Dermis blood vessel endothelial cell (primary cell): Measurements from ENCODE around the gene CBX1. TPM values are rescaled to one million over a fixed set of nuclear protein-coding genes. Genes with fewer than 3 reads are reported as not detected.
"Not testable (repeated sequence)": the region's sequence is repeated elsewhere in the genome, so short reads cannot be mapped to it uniquely, and the experiment has no call there.

Source experiments
- DNase-seq: peaks from one replicate; pipeline ENCODE4 v3.0.0; 2010
- total RNA-seq: library from RNA; depleted of rRNA; stranded (reverse); fragments of >200 nt; gene quantifications from 2 replicates; pipeline ENCODE4 v1.2.3, GENCODE V29; 2014

CBX1 gene
- total RNA-seq, 1 donor from 2014 or later: 65.7 TPM

DNA sequence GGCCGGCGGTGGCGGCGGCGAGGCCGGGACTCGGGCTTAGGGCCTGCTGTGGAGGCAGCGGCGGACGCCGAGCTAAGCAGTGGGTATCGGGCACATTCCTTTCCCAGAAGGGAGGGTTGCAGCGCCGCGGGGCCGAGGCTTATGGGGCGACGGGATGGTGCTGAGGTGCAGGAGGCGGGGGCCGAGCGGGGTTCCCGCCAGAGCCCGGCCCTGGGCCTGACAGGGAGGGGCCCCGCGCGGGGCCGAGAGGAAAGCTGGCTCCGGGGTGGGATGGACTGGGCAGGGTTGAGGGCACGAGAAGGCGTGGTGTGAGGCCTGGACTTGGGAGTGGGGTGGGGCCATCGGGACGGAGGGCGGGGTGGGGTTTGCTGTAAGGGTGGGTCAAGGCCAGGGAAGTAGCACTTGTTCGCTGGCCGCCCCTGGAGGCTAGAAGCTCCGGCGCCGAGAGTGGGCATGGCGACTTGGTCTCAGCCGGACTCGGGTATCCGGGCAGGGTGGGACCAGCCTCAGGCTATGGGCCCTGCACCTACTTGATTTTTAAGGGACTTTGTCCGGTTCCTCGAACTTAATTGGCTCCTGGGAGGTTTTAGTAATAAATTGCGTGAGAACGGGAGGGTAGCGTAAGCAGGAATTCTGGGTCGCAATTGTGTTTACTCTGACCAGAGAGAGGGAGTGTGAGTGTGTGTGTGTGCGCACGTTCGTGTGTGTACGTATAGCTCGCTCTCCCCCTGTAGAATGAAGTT is 52.7 kb downstream of the CBX1 start:
- DNase-seq: peak; percentile 93

- peak; percentile 100 for DNase-seq
Measured at GRCh38 chr17:48047741-48048383, 53.4 kb downstream of the CBX1 start, which contains the start of gene NFE2L1. Gene NFE2L1 (plus strand): TSS chr17:48048359. CDS start chr17:48051119, 2,760 bp downstream.

DNA sequence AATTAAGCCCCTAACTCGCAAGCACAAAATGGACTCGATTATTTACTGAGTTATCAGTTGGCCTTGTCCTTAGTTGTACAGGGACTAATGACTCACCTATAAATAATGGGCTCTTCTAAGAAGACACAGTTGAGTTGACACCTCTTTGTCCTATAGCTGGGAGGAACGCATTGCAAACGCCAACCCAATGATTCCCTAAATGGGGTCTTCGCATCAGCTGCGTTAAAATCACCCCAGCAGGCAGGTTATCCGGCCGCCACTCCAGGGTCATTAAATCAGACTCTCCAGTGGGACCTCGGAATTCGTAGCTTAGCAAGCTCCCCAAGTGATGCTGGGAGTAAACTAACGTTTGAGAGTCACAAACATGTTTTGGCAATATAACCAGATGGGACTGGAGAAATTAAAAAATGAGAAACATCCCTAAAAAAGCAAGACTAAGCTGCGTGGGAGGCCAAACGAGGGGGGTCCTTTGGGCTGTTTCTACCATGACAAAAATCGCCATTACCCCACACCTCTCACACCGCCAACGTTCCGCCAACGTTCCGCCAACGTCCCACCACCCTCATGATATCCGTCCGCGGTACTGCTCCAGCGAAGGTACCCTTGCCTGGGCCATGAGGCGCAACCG is 54.1 kb downstream of the CBX1 start:
- no peak for DNase-seq

DNA sequence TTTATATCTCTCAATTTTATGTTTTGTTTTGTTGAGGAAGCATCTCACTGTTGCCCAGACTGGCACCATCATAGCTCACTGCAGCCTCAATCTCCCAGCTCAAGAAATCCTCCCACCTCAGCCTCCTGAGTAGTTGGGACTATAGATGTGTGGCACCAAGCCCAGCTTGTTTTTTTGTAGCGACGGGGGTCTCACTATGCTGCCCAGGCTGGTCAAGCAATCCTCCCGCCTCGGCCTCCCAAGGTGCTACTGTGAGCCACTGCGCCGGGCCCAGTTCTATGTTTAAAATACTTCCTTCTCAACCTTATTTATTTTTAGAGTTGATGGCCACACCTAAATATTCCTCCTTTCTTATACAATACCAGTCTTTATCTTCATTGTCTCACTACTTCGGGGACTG is 55.0 kb downstream of the CBX1 start:
- DNase-seq: no peak

DNA sequence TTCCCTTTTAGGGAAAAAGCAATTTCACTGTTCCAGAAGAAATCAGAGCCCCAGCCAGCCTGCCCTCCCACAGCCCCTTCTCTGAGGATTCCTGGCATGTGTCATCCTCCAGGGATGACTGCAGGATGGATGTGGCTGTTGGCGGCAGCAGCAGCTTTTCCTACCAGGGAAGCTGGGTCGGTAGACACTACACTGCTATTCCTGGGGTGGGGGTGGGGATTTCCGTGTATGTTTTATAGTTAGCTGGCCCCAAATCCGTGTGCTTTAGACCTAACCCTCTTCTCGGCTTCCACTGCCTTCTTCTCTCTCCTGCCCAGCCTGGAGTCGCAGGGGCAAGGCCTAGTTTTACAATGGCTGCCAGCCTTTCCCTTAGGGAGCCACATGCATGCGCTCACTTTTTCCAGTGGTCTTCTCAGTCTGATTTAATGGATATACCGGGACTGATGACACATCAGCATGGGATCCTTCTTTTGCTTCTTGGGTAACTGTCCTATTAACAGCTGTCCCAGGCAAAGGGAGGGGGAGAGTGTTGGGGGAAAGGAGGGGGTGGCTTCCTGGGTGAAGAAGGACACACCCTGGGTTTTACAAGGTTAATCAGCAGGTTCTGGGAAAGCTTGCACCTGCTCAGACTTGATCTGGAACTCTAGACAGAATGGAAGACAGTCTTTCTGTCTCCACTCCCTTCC is 55.8 kb downstream of the CBX1 start:
- DNase-seq: no peak

GRCh38 chr17:48044851-48045250 is 56.4 kb downstream of the CBX1 start:
- no peak for DNase-seq

GRCh38 chr17:48043176-48043575 is 58.1 kb downstream of the CBX1 start:
- DNase-seq: no peak

DNA sequence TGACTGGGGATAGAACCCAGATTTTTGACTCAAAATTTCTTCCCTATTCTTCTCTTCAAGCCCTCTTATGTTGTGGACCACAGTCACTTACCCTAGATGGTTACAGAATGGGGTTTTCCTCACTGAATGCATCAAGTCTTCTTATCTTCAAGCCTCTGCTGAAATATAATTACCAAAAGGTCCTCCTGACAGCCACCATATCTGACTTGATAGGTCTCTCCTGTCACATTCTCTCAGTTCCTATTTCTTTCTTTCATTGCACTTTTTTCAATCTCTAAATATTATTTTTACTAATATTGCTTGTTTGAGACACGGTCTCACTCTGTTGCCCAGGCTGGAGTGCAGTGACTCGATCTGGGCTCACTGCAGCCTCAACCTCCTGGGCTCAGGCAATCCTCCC is 62.6 kb downstream of the CBX1 start:
- DNase-seq: no peak

DNA sequence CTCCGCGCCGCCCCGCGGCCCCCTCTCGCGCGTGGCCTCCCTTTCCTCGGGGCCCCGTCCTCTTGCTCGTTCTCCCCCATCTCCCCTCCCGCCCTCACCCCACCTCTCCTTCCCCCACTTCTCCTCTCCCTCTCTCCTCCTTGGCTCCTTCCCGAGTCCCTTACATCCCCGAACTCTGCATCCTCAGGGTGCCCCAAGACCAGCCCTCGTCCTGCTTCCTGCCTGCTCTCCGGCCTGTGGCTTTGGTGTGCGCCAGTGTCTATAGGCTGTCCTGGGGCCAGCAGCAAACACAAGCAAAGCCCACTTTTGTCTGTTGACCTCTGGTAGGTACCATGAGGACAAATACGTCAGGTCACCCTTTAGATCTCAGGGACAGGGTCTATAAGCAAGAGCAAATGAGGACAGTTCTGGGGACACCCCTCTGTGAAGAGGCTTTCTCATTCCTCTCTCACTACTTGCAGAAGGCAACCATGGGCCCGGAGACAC is 63.4 kb downstream of the CBX1 start:
- no peak for DNase-seq

DNA sequence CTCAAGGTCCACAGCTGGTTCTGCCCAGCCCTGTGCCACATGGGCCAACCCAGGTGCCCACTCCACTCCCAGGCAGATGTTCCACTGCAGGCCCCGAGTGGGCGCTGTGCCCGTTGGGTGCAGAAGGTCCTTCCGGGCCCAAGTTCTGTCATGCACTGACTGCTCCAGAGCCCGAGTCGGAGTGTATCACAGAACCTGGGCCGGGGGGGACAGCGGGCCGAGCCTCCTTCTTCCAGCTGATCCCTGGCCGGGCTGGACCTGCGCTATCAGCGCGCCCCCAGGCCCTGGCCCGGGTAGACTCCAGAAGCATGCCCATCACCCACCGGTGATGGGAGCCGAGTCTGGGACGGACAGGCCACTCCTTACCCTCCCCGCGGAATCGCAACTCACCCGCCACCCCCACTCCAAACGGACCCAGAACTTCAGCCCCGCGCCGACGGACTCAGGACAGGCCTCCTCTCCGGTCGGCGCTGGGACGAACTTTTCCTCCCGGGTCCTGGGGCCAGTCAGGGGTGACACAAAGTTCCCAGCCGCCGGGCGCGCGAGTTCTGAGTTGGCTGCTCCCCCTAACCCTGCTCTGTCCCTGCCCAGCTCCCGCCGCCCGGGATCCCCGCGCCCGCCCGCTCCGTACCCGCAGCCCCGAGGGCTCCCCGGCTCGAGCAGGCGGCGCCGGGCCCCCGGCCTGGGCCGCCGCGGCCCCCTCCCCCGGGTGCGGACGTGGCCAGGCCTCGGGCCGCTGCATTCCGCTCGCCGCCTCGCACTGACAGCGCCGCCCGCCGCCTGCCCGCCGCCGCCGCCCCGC is 64.0 kb downstream of the CBX1 start, which contains the start of gene COPZ2:
TSS of gene COPZ2 (minus strand) at position 762 of the 802 bp plus-strand sequence. CDS start at position 742, 20 bp downstream.
- DNase-seq: peak; percentile 67

GRCh38 chr17:48036693-48037035 is 64.6 kb downstream of the CBX1 start:
- no peak for DNase-seq

DNA sequence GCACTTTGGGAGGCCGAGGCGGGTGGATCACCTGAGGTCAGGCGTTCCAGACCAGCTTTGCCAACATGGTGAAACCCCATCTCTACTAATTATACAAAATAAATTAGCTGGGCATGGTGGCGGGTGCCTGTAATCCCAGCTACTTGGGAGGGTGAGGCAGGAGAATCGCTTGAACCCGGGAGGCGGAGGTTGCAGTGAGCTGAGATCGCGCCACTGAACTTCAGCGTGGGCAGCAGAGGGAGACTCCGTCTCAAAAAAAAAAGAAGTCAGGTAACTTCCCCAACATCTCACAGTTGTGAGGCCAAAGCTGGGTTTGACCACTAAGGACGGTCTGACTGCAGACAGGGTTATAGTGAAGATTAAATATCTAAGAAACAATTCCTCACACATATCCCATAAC is 66.5 kb downstream of the CBX1 start:
- DNase-seq: not testable (repeated sequence)

DNA sequence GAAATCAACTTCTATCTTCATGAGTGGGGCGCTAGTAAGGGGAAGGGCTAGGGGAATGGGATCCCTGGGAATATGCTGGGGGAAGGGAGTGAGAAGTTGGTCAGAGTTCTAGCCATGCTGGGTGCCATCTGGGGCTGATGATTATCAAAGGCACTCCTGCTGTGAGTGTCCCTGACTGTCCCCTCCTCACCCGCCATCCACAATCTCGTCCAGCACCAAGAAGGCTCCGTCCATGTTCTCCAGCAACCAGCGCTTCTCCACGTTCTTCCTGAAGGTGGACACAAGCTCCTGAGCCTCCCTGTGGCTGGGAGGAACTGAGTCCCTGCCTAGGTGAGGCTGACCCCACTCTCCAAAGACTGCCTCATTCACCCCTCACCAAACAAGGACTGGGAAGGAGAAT is 69.3 kb downstream of the CBX1 start:
- no peak for DNase-seq

DNA sequence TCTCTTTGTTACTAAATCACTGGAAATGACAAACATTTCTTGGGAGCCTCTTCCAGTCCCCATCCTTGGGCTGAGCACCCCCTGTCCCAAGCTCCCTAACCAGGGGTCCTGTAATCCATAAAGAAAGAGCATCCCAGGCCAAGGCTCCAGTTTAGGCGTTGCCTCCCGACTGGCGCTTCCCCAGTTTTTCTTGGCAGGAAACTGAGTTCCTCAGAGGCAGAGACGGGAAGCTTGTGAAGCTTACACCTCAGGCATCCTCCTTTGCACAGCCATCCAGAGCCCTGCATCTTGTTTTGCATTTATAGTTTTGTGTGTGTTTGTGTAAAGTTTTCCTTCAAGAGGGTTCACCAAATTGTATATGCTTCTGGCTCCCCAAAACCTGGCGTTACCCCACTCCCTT is 70.7 kb downstream of the CBX1 start:
- no peak for DNase-seq

DNA sequence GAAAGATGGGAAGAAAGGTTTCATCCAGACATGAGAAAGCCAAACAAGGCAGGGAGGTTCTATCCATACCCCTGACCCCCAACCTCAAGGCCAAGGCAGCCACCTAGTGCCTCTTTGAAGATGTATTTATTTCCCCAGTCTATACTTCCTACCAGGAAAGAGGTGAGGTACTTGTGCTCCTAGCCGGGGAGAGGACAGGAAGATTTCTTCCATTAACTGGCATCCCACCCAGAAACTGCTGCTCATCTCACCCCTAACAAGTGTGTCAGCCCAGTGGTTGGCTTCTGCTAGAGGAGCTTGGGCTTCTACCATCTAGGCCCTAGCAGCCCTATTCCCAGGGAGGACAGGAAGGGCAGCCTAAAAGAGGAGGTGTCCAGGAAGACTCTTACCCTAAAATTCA is 72.5 kb downstream of the CBX1 start:
- no peak for DNase-seq

GRCh38 chr17:48027322-48027981 is 73.8 kb downstream of the CBX1 start:
- no peak for DNase-seq

DNA sequence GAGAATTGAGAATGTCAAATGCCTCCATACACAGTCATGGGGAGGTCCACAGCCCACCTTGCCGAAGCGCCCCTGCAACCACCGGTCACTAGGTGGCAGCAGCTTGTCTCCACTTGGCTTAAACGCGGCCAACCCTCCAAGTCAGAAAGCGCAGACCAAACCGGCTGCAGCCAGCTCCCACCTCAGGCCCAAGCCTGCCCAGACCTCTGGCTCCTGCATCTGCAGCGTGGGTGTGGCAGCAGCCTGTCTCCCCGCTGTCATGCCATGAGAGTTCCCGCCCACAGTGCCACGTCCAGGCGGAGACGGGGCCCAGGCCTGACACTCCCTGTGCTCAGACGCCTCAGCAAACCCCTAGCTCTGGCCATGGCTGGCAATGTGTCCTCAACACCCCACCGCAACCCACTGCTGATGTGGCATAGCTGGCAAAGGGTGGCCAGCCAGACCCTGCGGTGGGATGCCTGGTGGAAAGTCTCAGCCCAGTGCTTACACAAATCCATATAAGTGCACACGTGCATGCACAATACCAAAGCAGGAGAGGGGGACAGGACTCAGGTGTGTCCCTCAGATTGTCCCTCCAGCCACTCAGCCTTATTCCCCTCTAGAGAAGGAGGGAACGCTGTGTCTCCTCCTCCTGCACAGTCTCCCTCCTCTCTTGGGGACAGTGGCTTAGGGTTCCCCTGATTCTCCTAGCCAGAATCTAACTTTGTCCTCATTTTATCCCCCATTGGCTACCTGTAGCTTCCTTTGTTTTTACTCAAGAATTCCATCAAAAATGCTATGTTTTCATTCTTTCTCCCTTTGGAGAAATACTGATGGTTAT is 74.6 kb downstream of the CBX1 start:
- DNase-seq: peak; percentile 92

DNA sequence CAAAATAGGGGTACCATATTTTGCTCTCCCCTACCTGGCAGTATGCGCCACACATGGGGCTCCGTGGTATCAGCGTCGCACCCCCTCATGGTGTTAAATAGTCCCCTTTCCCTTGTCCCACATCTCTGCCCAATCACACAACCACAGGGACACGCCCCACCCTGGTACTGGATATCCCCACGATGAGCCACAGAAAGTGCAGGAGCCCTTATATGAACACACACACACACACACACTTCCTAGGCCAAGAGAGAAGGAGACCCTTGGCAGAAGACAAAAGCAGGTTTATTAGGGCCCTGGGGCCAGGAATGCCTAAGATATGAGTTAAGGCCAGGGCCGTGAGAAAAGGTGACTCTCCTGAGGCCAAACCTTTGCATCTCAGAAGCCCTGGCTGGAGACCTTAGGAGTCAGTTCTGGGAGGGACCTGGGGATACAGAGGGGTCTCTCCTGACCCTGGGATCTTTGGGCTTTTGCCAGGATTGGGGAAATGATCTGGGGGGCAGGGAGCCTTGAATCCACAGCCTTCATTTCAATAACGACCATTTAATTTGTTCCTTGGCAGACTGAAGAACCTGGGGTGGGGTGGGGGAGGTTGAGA is 75.3 kb downstream of the CBX1 start:
- peak; percentile 29 for DNase-seq

DNA sequence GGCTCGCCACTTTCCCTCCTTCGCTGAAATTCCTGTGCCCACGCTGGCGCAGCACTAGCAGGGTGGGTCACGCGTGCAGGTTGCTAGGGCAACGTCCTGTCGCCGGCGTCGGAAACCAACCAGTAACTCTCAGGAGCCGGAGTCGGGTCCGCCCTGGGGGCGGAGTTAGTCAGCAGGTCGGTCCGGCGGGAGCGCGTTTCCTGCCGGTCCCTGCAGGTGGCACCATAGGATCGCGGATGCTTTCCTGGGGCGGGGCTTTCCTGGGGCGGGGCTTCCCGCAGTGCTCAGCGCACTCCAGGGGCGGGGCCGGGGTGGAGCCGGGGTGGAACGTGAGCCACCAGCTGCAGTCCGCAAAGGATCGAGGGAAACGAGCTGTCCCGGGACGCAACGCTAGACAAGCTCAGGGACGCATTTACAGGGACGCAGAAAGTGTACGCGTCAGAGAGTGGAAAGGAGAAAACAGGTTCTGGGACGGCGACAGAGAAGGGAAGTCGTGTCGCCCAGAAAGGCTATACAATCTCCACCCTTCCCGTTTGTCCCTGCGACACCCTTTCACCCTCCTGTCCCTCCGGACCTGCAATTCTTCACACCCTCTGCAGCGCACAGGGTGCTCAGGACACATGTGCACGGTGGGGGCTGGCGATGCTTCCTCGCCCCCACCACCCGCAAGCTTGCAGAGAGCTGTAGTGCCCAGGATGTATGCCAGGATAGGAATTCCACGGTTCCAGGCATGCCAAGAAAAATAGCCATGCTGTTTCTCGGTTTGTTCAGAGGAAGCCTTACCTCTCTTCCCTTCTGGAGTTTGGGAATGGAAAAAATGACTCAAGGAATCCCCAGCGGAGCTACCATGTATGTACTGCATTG is 76.0 kb downstream of the CBX1 start:
- DNase-seq: peak; percentile 97
